Loucy (cell line): ENCODE data around the gene RNF182.

Source experiments
- H2AFZ ChIP-seq: fragments of 200-600 bp; sonication (generic); 2 replicates; pipeline ENCODE4 v1.6.0; 2016; ENCODE audit warnings: antibody characterized with exemption, mild to moderate bottlenecking, low read length, moderate library complexity
- H3F3A ChIP-seq: fragments of 200-600 bp; 2 replicates; pipeline ENCODE4 v1.6.0; 2016; ENCODE audit warnings: antibody characterized with exemption, low read depth, mild to moderate bottlenecking
- H3K27me3 ChIP-seq: fragments of 200-600 bp; sonication (generic); 2 replicates; pipeline ENCODE4 v1.6.1; 2014; ENCODE audit warnings: low read length, mild to moderate bottlenecking; ENCODE audit not compliant: insufficient read depth, poor library complexity, severe bottlenecking
- H3K36me3 ChIP-seq: fragments of 200-600 bp; sonication (generic); 2 replicates; pipeline ENCODE4 v1.6.1; 2016; ENCODE audit warnings: low read length; ENCODE audit not compliant: insufficient read depth
- H3K4me1 ChIP-seq: fragments of 200-600 bp; sonication (generic); 2 replicates; pipeline ENCODE4 v1.5.1; 2014; ENCODE audit warnings: low read length, mild to moderate bottlenecking; ENCODE audit not compliant: insufficient read depth, poor library complexity, severe bottlenecking
- H3K4me2 ChIP-seq: fragments of 200-600 bp; sonication (generic); 2 replicates; pipeline ENCODE4 v1.6.0; 2014; ENCODE audit warnings: antibody characterized with exemption, low read length, low read depth, mild to moderate bottlenecking; ENCODE audit not compliant: poor library complexity, severe bottlenecking
- H3K4me3 ChIP-seq: fragments of 200-600 bp; sonication (generic); 2 replicates; pipeline ENCODE4 v1.5.1; 2014; ENCODE audit warnings: low read length, mild to moderate bottlenecking, mixed read lengths; ENCODE audit not compliant: poor library complexity, severe bottlenecking
- H3K79me2 ChIP-seq: fragments of 200-600 bp; sonication (generic); 2 replicates; pipeline ENCODE4 v1.6.1; 2014; ENCODE audit warnings: low read length; ENCODE audit not compliant: insufficient read depth
- H3K9ac ChIP-seq: fragments of 200-600 bp; sonication (generic); 2 replicates; pipeline ENCODE4 v1.6.0; 2014; ENCODE audit warnings: mild to moderate bottlenecking, low read depth, low read length, moderate library complexity; ENCODE audit not compliant: poor library complexity, severe bottlenecking
- H3K9me2 ChIP-seq: fragments of 200-600 bp; sonication (generic); replicated peaks from 2 replicates; pipeline ENCODE4 v1.6.1; 2016; ENCODE audit warnings: low read depth, low read length, mixed read lengths
- H3K9me3 ChIP-seq: fragments of 200-600 bp; sonication (generic); 2 replicates; pipeline ENCODE4 v1.6.1; 2014; ENCODE audit warnings: mild to moderate bottlenecking, antibody characterized with exemption, low read length, low read depth; ENCODE audit not compliant: insufficient read depth
- H4K20me1 ChIP-seq: fragments of 200-600 bp; sonication (generic); 2 replicates; pipeline ENCODE4 v1.6.0; 2014; ENCODE audit warnings: antibody characterized with exemption, low read length, mild to moderate bottlenecking; ENCODE audit not compliant: insufficient read depth, poor library complexity, severe bottlenecking
- EZH2phosphoT487 ChIP-seq: fragments of 200-600 bp; IDR thresholded peaks from 2 replicates; pipeline ENCODE4 v1.6.1; 2018; ENCODE audit warnings: antibody characterized with exemption, mild to moderate bottlenecking, moderate library complexity, borderline replicate concordance
- TF ChIP-seq, protein P1 (sequence below): fragments of 200-600 bp; sonication (generic); conservative IDR thresholded peaks from 2 replicates; pipeline ENCODE4 v1.5.1; 2014; ENCODE audit warnings: mild to moderate bottlenecking, antibody characterized with exemption, low read length

The RNF182 gene

DNA sequence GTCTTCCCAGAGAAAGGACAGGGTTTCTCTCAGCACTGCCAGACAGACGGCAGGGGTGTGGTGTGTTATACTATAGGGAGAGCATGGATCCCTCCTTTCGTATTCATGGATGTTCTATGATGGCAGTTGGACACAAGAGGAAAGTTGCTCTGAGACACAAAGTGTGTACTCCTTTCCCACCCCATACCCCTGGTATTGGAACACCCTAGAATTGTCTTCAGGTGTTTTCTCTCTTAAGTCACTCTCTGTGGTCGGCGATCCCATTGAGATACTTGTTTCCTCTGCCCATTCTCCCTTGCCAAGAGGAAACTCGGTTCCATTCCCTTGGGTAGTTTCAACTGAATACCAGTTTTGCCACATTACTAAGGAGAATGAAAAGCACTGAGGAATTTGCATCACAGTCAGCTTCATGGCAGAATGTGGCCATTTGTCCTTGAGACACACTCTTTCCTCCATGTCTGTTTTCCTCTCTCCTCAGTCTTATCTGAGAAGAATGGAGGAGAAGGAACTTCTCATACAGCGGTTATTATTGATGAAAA is 53.4 kb downstream of the RNF182 start:
- H2AFZ ChIP-seq = no peak overlapping the region
- no peaks in the 10 kb centered on the region for H3K36me3 ChIP-seq
- H3K4me3 ChIP-seq = no peak overlapping the region
- no peaks in the 10 kb centered on the region for H3F3A ChIP-seq
- no peak overlapping the region for H3K9ac ChIP-seq
- H3K27me3 ChIP-seq = peaks cover 17% of the 10 kb centered on the region
- no peaks in the 10 kb centered on the region for H3K4me1 ChIP-seq
- H3K9me3 ChIP-seq = no peaks in the 10 kb centered on the region
- H4K20me1 ChIP-seq = no peaks in the 10 kb centered on the region
- H3K4me2 ChIP-seq = no peak overlapping the region
- TF ChIP-seq EZH2phosphoT487 = no peak
- TF ChIP-seq, protein P1, sequence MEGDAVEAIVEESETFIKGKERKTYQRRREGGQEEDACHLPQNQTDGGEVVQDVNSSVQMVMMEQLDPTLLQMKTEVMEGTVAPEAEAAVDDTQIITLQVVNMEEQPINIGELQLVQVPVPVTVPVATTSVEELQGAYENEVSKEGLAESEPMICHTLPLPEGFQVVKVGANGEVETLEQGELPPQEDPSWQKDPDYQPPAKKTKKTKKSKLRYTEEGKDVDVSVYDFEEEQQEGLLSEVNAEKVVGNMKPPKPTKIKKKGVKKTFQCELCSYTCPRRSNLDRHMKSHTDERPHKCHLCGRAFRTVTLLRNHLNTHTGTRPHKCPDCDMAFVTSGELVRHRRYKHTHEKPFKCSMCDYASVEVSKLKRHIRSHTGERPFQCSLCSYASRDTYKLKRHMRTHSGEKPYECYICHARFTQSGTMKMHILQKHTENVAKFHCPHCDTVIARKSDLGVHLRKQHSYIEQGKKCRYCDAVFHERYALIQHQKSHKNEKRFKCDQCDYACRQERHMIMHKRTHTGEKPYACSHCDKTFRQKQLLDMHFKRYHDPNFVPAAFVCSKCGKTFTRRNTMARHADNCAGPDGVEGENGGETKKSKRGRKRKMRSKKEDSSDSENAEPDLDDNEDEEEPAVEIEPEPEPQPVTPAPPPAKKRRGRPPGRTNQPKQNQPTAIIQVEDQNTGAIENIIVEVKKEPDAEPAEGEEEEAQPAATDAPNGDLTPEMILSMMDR = no peak
- H3K79me2 ChIP-seq = no peaks in the 10 kb centered on the region
- no peaks in the 10 kb centered on the region for H3K9me2 ChIP-seq

DNA sequence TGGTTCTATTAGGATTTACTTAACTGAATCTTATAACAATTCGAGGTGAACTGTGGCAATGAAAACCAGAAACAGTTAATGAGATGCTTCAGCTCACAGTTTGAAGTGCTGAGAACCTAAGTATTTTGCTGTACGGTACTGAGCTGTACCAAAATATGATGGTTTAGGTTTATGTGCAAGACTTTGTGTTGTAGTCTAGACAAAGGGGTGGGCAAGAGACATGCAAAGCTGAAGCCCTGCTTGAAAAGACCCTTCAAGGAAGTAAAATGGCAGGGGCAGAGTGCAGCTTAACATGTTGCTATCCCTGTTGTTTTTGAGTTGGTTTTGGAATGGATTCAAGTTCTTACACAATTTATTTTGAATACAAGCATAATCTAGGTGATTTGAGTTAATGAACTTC is 54.0 kb downstream of the RNF182 start:
- H3K9me2 ChIP-seq = no peaks in the 10 kb centered on the region
- TF ChIP-seq EZH2phosphoT487 = no peak
- TF ChIP-seq, protein P1 = no peak
- H3K4me3 ChIP-seq = no peak overlapping the region
- no peak overlapping the region for H3K9ac ChIP-seq
- peaks cover 23% of the 10 kb centered on the region for H3K27me3 ChIP-seq
- H3K9me3 ChIP-seq = no peaks in the 10 kb centered on the region
- no peaks in the 10 kb centered on the region for H3K79me2 ChIP-seq
- H3K4me2 ChIP-seq = no peak overlapping the region
- H3F3A ChIP-seq = no peaks in the 10 kb centered on the region
- H2AFZ ChIP-seq = no peak overlapping the region
- no peaks in the 10 kb centered on the region for H3K36me3 ChIP-seq
- no peaks in the 10 kb centered on the region for H3K4me1 ChIP-seq
- H4K20me1 ChIP-seq = no peaks in the 10 kb centered on the region

DNA sequence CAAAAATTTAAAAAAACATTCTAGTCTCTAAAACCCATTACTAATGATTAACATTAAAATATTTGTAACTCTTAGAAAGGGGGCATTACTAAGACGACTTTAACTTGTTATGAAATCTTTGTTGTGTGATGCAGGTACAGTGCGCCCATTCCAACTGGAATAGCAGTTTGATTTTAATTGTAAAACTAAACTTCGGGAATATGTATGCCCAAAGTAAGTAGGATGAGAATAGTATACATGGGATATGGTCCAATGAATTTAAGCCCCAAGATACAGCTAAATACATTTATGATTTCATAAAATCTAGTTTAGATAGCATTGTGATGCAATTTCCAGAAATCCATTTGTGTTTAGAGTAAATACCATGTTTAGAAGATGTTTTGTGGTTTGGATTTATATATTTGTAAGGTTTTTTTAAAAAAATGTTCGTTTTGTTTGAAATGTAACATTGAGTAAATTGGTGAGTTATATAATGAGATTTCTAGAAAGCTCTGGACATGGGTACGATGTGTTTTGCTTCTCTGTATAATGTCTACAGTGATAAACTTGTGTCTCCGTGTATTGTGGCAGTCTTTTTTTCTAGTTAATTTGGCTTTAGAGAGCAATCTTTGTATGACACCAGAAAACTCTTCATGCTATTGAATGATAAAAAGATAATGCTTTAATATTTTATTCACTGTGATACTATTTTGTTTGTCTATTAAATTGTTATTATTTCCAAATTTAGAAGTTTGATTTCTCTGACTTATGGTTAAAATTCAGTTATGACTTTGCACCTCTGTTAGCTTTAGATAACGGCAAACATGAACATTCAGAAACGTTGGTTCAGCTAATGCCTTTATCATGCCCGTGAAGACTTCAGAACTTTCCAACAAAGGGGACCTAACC is 54.8 kb downstream of the RNF182 start:
- H3K79me2 ChIP-seq = no peaks in the 10 kb centered on the region
- H3K9ac ChIP-seq = no peak overlapping the region
- no peak for TF ChIP-seq EZH2phosphoT487
- TF ChIP-seq, protein P1 = no peak
- peaks cover 26% of the 10 kb centered on the region for H3K27me3 ChIP-seq
- H2AFZ ChIP-seq = no peak overlapping the region
- H3K36me3 ChIP-seq = no peaks in the 10 kb centered on the region
- H3K4me1 ChIP-seq = no peaks in the 10 kb centered on the region
- H4K20me1 ChIP-seq = no peaks in the 10 kb centered on the region
- H3K9me3 ChIP-seq = no peaks in the 10 kb centered on the region
- H3K9me2 ChIP-seq = no peaks in the 10 kb centered on the region
- no peak overlapping the region for H3K4me2 ChIP-seq
- H3F3A ChIP-seq = no peaks in the 10 kb centered on the region
- no peak overlapping the region for H3K4me3 ChIP-seq
